Measurements from ENCODE around the gene FUT7. TPM values are rescaled to one million over a fixed set of nuclear protein-coding genes. Genes with fewer than 3 reads are reported as not detected.

The FUT7 gene
- total and polyA plus RNA-seq, 2 of the 8 experiments (the other 6 are each of a cell fraction or from before 2014, with no cell fraction given): not detected

DNA sequence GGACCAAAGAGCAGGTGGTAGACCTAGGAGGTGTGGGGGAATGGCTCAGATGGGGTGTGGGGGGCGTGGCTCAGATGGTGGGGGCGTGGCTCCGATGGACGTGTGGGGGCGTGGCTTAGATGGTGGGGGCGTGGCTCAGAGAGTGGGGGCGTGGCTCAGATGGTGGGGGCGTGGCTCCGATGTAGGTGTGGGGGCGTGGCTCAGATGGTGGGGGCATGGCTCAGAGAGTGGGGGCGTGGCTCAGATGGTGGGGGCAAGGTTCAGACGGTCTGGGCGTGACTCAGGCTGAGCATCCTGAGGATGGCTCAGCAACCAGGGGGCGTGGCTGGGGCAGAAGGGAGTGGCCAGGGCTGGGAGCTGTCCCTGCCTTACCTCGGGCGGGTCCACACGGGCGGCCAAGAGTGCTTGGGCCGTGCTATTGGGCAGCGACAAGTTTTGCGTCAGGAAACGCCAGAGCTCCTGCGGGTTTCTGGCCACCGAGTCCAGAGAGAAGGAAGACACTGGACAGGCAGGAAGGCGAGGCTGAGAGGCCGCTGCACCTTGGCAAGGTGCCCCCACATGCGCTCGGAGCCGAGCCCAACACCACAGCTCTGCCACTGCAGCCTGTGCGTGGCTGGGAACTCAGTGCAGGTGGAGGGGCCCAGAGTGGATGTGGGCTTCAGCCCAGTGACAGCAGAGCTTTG lies 9.8 kb downstream of the FUT7 start:
- peaks cover 0 to 2% (median 0%) of the 10 kb centered on the region in 4 experiments; a peak in 1 of 8 replicates for H3K36me3 ChIP-seq (ENCODE audit: control insufficient read depth in 2 of 4, insufficient read depth in 4 of 4, low read length in 3 of 4)
- H2AFZ ChIP-seq (ENCODE audit: low read length): no peak overlapping the region
- H2BK12ac ChIP-seq (ENCODE audit: low read depth, low read length): 0 out of 2 replicates have a peak overlapping the region, but pooled peaks have one; percentile 60
- ChIA-PET POLR2A (ENCODE audit: partially characterized antibody) (interaction anchor here (0.9 to 1.1 kb wide), 2 partner anchors 29 to 222 kb away, joined by 4 read pairs; no protein-coding TSS in a partner anchor), CTCF (ENCODE audit: partially characterized antibody) (interaction anchor here (0.7 to 7.2 kb wide), 15 partner anchors 8 to 234 kb away, joined by 3 to 54 read pairs (median 4); partner anchors contain the start of genes ABCA2, FUT7, LCNL1 and PAXX)
- H3K27me3 ChIP-seq (replicated peaks in 1 of 4; ENCODE audit: control insufficient read depth in 3 of 4, extremely low read depth in 1 of 4, insufficient read depth in 3 of 4, low read length in 3 of 4): peaks cover 0 to 9% (median 5%) of the 10 kb centered on the region in 4 experiments; a peak in 5 of 7 replicates
- H2BK15ac ChIP-seq (ENCODE audit: low read length): peak overlapping the region; percentile 61; the same call in 1 of the 2 replicates
- H3K79me2 ChIP-seq (ENCODE audit: control insufficient read depth in 1 of 2, insufficient read depth in 2 of 2, low read length in 2 of 2): no peaks in the 10 kb centered on the region
- no peak overlapping the region for H3K4me3 ChIP-seq (ENCODE audit: extremely low read depth in 1 of 4, insufficient read depth in 2 of 4, low read depth in 3 of 4, low read length in 4 of 4)
- H3K9ac ChIP-seq (replicated peaks in 1 of 4; ENCODE audit: extremely low read depth in 1 of 4, low read depth in 3 of 4, low read length in 3 of 4): no peak overlapping the region
- H3K79me1 ChIP-seq (ENCODE audit: low read depth, low read length): no peaks in the 10 kb centered on the region
- peak overlapping the region; percentile 61; the same call in 1 of the 2 replicates for H2BK5ac ChIP-seq (ENCODE audit: low read depth, low read length)
- DNase-seq (ENCODE audit: low read depth in 1 of 2, low spot score in 2 of 2): peak; percentile 90 to 95
- no peak overlapping the region for H2BK120ac ChIP-seq (replicated peaks; ENCODE audit: low read depth, low read length)
- peak overlapping the region; percentile 48; the same call in 1 of the 2 replicates for H3K18ac ChIP-seq (ENCODE audit: extremely low read depth, low read length)
- no peak overlapping the region for H3K56ac ChIP-seq (replicated peaks; ENCODE audit: insufficient read length, low read depth, low read length)
- no peak overlapping the region for H4K5ac ChIP-seq (ENCODE audit: insufficient read length, low read depth, low read length)
- no peak overlapping the region for H2BK20ac ChIP-seq (ENCODE audit: low read length)
- H4K20me1 ChIP-seq (replicated peaks in 1 of 2; ENCODE audit: control insufficient read depth in 1 of 2, insufficient read depth in 2 of 2, low read length in 2 of 2): peaks cover 0 to 8% of the 10 kb centered on the region in 2 experiments
- peaks cover 0 to 9% (median 4%) of the 10 kb centered on the region in 4 experiments; a peak in 4 of 7 replicates for H3K4me1 ChIP-seq (replicated peaks in 1 of 4; ENCODE audit: control insufficient read depth in 3 of 4, insufficient read depth in 4 of 4, low read length in 3 of 4)
- no peak overlapping the region for H3K23ac ChIP-seq (ENCODE audit: insufficient read length)
- H4K8ac ChIP-seq (ENCODE audit: extremely low read depth, insufficient read depth, low read length): no peak overlapping the region; the same call in 1 of the 2 replicates
- FAIRE-seq: no peak
- no peak overlapping the region for H4K91ac ChIP-seq (replicated peaks; ENCODE audit: insufficient read length, low read length)
- WGBS, 2 experiments (ENCODE audit: extremely low coverage in 1 of 2, insufficient coverage in 1 of 2, insufficient read length in 1 of 2, insufficient replicate concordance in 2 of 2, low coverage in 1 of 2, low lambda C conversion rate in 2 of 2, missing lambda C conversion rate in 1 of 2): 57% methylated on average over 19 of the region's 30 CpGs; no CpG with 5 or more reads in 1 of the 2 experiments
- H3K14ac ChIP-seq (ENCODE audit: insufficient read length): no peak overlapping the region
- no peak overlapping the region for H3K27ac ChIP-seq (ENCODE audit: low read depth, low read length)
- no peak overlapping the region for H2AK5ac ChIP-seq (ENCODE audit: low read depth, low read length)
- H3K4me2 ChIP-seq (ENCODE audit: insufficient read depth in 1 of 2, low read depth in 2 of 2, low read length in 2 of 2): no peak overlapping the region
- H3K4ac ChIP-seq (replicated peaks; ENCODE audit: insufficient read length, low read depth, low read length): no peak overlapping the region
- peak; percentile 54 for TF ChIP-seq TBP (IDR thresholded peaks at IDR 0.05; ENCODE audit: low read depth, low read length)
- TF ChIP-seq BRCA1 (IDR thresholded peaks at IDR 0.05; ENCODE audit: low read depth, low read length): no peak
- TF ChIP-seq TAF1 (IDR thresholded peaks at IDR 0.05; ENCODE audit: low read depth, low read length): 0 out of 2 replicates have a peak, but pooled peaks have one; percentile 25
- TF ChIP-seq SP1 (IDR thresholded peaks at IDR 0.05; ENCODE audit: low read depth, low read length): peak; percentile 75; the same call in 1 of the 2 replicates
- TF ChIP-seq CREB1 (IDR thresholded peaks at IDR 0.05): peak; percentile 71; the same call in 1 of the 2 replicates
- TF ChIP-seq, protein P1, sequence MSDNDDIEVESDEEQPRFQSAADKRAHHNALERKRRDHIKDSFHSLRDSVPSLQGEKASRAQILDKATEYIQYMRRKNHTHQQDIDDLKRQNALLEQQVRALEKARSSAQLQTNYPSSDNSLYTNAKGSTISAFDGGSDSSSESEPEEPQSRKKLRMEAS (IDR thresholded peaks at IDR 0.05): peak; percentile 54; the same call in 1 of the 2 replicates
- TF ChIP-seq RAD21 (IDR thresholded peaks at IDR 0.05 in 1 of 2, conservative IDR thresholded peaks at IDR 0.05 in 1 of 2; ENCODE audit: low read depth in 2 of 2, low read length in 2 of 2): no peak
- peak; percentile 9; the same call in 1 of the 2 replicates for TF ChIP-seq MAFK (IDR thresholded peaks at IDR 0.05; ENCODE audit: low read depth, low read length)
- TF ChIP-seq POU5F1 (IDR thresholded peaks at IDR 0.05; ENCODE audit: low read depth, low read length): no peak
- TF ChIP-seq SP4 (IDR thresholded peaks at IDR 0.05; ENCODE audit: low read length): peak; percentile 90
- TF ChIP-seq BACH1 (IDR thresholded peaks at IDR 0.05; ENCODE audit: low read length): peak; percentile 14; the same call in 1 of the 2 replicates
- peaks cover 0 to 2% of the 10 kb centered on the region in 2 experiments; a peak in 1 of 4 replicates for H3K9me3 ChIP-seq (ENCODE audit: insufficient read depth in 2 of 2, low read depth in 1 of 2, low read length in 1 of 2)
- H3K23me2 ChIP-seq (ENCODE audit: low read depth, low read length): no peaks in the 10 kb centered on the region
